HG02678 (cell line): ENCODE measurements around the gene MEIOC.
"Not testable (repeated sequence)": the region's sequence is repeated elsewhere in the genome, so short reads cannot be mapped to it uniquely, and the experiment has no call there.

Source experiments
- ATAC-seq: cut with Tn5 transposase; IDR thresholded peaks from one replicate; pipeline ENCODE4 v1.9.1; 2021; ENCODE audit warnings: mild to moderate bottlenecking, moderate library complexity; ENCODE audit not compliant: unreplicated experiment

Gene MEIOC

DNA sequence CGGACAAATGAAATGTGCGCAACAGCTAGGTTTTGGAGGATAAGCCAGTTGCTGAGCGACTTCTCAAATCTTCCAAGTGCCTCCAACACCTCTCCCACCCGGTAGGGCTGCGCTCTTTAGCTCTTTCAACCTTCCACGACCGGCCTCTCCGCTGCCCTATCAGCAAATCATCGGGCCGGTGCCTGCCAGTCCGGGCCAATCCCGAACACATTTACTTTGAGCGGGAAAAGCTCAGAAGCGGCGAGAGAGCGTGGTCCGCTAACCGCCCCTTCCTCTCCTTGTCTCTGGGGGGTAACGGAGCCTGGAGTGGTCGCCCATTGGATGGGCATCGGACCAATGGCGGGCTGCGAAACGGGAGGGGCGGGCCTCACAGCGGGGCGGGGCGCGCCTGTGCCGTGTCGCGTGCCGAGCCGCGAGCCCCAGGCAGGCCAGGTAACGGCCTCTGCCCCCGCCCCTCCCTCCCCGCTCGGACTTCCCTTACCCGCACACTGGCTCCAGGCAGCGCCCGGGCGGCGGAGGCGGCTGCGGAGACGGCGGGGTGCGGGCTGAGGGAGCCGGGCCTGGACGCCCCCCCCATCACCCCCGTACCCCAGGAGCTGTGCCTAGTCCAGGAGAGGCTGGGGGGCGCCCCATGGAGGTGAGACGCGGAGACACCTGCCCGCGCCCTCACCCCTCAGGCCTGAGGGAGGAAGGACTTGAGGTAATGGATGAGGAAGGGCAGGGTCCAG lies at the start of gene MEIOC:
TSS of gene MEIOC (plus strand) at position 486 of the 728 bp plus-strand sequence. CDS start at position 632, 146 bp downstream.
- no peak for ATAC-seq

DNA sequence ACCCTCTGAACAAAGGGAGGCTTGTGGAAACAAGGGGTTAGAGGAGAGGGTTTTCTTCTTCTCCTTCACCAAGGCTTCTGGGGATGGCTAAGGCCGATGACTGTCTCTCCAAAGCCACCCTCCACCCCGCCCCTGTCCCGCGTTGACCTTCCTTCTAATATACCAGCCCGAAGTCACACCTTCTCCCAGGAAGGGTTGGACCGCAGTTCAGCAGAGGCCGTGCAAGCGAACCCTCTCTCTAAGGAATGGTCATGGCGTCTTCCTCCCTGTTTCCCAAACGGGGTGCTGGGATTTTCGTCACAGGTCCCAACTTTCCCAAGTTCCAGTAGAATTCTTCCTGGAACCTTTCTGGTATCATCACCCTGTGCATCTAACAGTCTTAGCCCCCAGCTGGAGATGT lies 49.6 kb upstream of the MEIOC start:
- no peak for ATAC-seq

DNA sequence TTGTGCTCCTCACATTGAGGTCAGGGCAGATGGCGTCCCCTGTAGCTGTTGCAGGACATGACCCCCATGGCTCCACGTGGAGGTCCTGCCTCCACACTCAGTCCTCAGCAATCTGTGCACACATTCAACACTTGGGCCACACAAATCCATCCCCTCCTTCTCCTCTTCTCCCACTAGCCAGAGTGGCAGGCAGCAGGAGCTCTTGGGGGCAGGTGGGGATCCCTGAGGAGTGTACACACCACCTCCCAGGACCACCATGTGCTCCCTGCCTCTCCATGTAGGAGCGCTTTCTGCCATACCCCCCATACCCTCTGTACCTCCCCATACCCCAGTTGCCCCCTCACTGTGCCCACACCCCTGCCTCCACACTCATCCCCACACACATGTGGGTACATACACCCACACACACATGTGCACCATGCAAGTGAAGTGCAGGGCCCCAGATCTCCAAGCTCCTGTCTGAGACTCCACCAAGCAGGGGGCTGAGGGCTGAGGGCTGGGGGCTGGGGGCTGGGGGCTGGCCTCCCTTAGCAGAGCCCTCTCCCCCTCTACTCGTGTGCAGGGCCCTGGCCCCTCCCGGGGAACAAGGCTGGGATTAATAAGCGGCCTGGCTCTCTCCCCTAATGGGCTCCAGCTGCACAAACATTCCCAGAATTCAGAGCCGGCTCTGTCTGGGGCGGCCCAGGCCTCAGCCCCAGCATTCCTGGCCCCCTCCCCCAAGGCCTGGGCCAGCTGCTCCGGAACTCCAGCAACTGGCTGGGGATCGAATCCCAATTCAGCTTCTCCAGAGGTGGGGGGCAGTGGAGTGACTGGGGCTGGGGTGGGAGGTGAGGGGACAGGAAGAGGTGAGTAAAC lies 48.2 kb upstream of the MEIOC start:
- no peak for ATAC-seq

DNA sequence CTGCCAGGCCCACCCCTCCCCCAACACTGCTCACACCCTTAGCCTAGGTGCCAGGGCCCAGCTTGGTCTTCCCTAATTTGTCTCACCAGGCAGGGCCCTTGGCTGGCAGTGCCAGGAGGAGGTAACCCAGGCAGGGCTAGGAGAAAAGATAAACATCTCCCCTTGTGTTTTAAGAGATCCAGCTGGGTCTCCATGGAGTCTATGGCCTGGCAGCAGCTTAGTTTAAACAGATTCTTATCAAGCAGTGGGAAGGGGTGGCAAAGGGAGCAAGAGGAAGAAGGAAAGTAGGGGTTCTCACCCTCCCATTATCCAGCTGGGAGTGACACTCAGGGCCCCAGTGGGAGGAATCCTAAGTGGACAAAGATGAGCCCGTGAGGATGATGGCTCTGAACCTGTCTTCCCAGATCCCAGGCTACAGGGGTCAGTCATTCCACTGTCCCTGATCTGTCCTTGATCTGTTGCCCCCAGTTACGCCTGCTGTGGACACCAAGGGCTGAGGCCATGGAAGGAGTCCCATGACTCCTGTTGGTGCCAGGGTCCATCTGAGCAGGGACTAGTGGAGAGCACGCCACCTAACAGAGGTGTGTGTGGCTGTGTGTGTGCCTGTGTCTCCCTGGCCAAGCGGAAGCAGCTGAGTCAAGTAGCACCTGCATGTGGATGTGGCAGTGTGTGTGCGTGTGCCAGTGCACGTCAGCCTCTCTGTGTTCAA lies 47.4 kb upstream of the MEIOC start:
- ATAC-seq: no peak

DNA sequence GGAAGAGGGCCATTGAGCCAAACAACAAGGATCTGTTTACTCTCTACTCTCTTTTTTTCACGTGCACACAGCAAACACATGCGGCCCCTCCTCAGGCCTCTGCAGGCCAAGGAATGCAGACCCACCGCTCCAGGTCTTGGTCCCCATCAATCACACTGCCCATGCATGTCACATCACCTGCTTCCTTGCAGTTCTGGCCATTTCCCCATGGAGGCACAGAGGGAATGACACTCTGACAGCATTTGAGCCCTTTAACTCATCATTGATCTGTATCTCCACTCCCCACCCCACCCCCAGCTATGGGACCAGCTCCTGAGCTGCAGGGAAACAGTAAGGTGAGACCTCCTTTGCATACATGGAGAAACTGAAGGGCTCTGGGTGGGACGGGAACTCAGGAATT lies 45.9 kb upstream of the MEIOC start:
- no peak for ATAC-seq

DNA sequence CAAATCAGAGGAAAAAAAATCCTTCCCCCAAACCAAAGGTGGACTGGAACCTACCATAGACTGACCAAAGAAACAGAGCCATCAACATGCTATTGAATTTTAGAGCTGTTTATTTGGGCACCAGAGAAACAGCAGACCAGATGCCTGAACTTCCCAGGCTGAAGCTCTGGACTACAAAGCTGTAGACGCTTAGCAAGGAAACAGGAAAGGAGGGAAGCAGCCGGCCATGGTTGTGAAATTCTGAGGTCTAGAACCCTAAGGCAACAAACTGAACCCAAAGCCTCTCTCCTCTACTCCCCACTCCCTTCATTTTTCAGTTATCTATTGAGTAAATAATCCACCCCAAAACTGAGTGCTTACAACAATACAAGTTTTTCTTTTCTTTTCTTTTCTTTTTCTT lies 45.4 kb upstream of the MEIOC start:
- ATAC-seq: no peak

DNA sequence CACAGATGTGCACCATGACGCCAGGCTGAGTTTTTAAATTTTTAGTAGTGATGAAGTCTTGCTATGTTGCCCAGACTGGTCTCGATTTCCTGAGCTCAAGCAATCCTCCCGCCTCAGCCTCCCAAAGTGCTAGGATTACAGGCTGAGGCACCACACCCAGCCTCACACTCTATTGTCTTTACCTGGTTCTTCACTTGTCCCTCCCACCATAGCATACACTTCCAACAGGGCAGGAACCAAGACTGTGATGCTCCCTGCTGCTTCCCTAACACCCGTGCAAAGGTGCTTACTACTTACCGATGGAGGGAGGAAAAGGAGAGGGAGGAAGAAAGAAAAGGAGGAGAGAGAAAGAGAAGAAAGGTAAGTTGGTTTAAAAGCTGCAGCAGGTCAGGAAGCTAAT lies 41.4 kb upstream of the MEIOC start:
- ATAC-seq: no peak

DNA sequence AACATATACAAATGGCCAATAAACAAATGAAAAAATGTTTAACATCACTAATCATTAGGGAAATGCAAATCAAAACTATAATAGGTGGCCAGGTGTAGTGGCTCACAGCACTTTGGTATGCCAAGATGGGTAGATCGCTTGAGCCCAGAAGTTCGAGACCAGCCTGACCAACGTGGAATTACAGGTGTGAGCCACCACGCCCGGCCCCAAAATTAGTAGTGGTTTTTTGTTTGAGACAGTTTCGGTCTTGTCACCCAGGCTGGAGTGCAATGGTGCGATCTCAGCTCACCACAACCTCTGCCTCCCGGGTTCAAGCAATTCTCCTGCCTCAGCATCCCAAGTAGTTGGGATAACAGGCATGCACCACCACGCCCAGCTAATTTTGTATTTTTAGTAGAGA lies 37.6 kb upstream of the MEIOC start:
- ATAC-seq: not testable (repeated sequence)

DNA sequence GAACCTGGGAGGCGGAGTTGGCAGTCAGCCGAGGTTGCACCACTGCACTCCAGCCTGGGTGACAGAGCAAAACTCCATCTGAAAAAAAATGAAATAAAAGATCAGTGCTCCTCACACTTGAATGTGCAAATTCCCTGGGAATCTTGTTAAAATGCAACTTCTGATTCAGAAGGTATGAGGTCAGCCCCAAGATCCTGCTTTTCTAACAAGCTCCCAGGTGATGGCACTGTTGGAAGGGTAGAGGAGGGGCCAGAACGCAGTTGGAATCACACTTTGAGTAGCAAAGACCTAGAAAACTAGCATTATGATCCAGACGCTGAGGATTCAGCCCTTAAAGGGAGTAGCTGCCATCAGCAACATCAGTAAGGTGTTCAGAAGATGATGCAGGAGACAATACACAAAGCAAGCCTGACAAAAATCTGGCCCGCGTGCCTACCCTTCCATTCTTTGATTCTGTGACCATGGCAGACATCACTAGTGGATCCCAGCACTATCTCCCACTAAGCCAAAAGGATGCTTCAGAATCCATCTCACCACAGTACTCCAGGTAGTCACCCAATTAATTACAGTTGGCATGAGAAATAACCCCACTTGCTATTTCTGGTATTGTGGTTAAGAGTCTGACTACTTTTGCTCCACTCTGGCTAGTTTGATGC lies 33.1 kb upstream of the MEIOC start:
- ATAC-seq: no peak

DNA sequence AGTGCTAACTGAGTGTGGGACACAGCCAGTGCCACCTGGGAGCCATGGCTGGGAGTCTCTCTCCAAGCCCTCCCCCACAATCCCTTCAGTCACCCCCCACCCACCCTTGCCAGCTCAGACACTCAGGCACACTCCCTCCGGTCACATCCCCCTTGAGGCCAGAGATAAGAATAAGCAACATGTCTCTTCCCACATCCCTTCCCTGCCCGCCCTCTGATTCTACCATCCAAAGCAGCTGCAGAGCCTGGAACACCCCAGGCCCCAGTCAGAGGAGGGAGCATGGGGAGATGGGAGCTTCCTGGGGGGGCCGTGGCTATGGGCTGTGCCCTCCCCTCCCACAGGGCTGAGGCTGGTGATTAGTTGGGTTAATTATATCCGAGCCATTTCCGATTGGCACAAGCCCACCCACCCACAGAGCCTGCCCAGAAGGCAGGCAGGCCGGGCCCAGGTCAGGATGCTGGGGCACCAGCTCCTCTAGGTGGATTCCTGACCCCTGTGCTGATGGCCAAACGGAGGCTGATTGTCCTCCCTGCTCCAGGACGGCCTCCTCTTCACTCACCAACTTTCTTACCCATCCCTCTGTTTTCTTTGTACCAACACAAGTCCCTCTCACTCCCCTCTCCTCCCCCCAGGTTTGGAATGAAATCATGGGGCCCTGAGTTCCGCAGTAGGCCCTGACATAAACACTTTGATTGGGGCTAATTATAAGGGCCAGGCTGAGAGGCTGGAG lies 28.6 kb upstream of the MEIOC start:
- ATAC-seq: no peak

DNA sequence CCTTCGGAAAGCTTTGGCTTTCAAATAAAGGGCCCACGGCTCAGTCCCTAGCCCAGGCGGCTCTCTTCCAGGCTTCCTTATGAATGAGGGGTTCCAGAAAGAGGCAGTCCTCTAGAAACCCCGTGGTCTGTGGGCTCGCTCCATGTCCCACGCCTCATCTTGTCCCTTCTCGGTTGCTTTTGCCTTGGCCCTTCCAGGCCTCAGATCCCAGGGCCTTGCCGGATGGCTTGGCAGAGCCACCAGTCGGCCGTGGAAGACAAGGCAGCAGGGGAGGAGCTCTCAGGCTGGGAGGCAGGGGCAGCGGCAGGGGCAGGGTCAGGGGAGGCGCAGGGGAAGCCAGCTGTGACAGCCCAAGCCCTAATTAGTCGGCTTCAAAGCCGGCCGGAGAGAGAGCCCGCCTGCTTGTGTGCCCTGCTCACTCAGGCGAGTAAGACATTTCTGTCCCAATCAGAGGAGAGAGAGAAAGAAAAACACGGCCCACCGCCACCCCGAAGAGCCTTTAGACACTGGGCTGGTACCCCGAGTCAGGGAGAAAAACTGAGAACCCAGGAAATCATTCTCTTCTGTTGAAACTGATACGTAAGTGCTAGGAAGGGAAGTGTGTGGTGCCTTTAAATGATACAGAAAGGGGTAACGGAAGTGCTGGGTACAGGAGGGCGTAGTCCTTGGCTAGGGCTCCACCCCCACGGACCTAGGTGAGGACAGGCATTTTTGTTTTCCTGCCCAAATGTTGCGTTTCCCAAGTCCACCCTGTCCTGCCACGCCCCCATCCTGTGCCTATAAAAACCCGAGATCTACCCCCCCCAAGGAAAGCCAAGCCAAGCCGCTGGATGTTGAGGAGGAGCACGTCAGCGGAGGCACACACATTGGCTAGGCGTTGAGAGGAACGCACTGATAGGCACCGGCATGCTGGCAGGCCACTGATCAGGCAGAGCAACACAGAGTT lies 27.8 kb upstream of the MEIOC start:
- ATAC-seq: peak; percentile 60

DNA sequence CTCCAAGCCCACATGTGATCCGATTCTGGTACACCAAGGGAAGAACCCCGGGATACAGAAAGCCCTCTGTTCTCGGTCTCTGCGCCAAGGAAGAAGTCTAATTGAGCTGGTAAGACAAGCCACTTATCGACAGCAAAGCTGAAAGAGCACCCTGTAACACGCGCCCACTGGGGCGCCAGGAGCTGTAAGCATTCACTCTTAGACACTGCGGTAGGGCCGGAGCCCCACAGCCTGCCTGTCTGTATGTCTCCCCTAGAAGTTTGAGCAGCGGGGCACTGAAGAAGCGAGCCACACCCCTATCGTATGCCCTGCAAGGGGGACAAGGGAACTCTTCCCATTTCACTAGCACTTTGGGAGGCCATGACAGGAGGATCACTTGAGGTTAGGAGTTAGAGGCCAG lies 27.0 kb upstream of the MEIOC start:
- ATAC-seq: no peak

DNA sequence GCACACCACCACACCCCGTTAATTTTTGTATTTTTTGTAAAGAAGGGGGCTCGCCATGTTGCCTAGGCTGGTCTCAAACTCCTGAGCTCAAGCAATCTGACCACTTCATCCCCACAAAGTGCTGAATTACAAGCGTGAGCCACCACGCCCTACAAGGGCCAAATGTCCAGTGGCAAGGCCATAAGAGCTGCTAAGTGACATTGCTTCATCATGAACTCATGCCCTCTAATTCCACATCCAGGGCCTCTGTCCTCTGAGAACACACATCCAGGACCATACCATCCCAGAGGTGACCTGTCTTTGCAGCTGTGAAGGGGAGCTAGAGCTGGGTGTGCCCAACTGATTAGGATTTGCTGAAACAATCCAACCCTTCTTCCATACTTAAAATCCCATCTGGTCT lies 25.6 kb upstream of the MEIOC start:
- ATAC-seq: no peak

DNA sequence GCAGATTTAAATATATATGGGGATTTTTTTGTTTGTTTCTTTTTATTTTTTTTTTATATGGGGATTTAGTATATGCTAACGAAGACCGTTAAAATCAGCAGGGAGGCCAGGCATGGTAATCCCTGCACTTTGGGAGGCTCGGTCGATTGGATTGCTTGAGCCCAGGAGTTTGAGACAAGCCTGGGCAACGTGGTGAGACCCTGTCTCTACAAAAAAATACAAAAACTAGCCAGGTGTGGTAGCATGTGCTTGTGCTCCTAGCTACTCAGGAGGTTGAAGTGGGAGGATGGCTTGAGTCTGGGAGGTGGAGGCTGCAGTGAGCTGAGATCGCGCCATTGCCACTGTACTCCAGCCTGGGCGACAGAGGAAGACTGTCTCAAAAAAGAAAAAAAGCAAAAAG lies 22.3 kb upstream of the MEIOC start:
- no peak for ATAC-seq

DNA sequence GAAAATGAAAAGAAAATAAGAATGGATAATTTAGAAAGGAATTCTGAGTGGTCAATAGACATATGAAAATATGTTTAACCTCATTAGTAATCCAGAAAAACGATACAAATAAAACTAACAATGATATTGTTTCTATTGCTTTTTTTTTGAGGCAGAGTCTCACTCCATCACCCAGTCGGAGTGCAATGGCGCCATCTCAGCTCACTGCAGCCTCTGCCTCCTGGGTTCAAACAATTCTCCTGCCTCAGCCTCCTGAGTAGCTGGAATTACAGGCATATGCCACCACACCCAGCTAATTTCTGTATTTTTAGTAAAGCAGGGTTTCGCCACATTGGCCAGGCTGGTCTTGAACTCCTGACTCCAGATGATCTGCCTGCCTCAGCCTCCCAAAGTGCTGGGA lies 21.9 kb upstream of the MEIOC start:
- ATAC-seq: not testable (repeated sequence)

DNA sequence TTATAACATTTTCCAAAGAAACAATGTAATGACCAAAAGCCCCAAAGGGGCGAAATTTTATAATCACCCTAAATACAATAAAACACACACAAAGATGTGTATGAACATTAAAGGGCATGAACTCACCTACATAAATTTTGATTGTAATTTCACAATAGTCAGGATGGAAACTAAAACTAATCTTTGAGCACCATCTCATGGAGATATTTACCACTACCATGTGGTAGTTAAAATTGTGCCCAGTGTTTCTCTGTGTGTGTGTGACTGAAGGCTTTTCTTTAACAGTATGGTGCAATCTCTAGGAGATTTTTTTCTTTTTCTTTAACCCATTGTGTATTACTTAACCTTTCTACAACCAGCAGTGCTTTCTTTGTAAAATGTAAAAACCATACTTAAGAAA lies 19.7 kb upstream of the MEIOC start:
- no peak for ATAC-seq

DNA sequence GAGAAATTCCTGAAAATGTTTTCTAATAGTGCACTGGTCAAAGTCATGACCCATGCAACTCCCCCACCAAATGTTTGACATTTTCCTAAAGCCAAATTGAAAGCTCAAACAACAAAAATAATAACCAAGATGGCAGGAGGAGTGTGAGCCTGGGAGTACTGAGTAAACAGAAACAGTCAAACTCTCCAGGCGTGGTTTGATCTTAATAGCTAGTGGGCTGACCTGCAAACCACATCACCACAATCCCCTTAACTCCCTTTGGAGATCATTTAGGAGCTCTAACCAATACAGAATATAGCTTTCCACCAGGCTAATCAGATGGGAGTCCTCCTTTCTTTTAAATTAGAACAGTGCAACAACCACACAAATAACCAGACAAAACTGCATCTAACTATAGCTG lies 19.2 kb upstream of the MEIOC start:
- no peak for ATAC-seq

DNA sequence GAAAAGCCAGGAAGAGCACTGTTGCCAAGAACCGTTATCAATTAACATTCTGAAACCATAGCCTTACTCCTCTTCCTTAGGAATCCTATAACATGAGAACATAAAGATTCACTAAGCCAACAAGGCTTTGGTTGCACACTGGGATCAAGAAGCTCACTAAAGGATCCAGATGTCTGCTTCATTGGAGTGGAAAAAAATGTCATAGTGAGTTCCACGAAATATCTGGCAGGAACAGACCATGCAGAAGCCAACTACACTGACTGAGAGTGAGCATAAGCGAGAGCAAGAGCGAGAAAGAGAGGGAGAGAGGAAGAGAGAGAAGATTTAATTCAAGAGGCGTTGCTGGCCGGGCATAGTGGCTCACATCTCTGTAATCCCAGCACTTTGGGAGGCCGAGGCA lies 13.4 kb upstream of the MEIOC start:
- ATAC-seq: no peak

DNA sequence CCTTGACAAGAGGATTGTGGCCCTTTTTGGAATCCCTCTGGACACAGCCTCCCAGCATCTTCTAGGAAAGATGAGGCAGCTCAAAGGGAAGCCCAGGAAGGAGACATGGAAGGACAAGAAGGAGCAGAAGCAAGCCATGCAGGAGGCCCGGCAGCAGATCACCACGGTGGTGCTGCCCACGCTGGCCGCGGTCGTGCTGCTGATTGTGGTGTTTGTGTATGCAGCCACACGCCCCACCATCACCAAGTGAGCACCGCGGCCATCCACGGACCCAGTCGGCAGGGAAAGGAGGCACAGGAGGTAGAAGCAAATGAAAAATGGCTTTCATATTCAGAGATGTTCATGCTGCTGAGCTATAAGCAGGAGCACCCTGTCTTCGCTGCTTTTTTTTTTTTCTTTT lies 10.9 kb upstream of the MEIOC start:
- ATAC-seq: no peak
